Measurements from ENCODE around the gene H2AZ2. TPM values are rescaled to one million over a fixed set of nuclear protein-coding genes. Genes with fewer than 3 reads are reported as not detected.

H2AZ2 gene
- total and polyA plus RNA-seq, 2 donors from 2014 or later, result 121 to 140 TPM

GRCh38 chr7:44885394-44886317 lies 37.8 kb upstream of the H2AZ2 start, which contains the start of gene PURB:
Gene PURB, minus strand, starts transcription at chr7:44885530. Its CDS starts 182 bp downstream, at chr7:44885348.
- no peaks in the 10 kb centered on the region for H3K36me3 ChIP-seq (ENCODE audit: control insufficient read depth in 2 of 3, insufficient read depth in 3 of 3, low read length in 3 of 3)
- TF ChIP-seq, protein P1, sequence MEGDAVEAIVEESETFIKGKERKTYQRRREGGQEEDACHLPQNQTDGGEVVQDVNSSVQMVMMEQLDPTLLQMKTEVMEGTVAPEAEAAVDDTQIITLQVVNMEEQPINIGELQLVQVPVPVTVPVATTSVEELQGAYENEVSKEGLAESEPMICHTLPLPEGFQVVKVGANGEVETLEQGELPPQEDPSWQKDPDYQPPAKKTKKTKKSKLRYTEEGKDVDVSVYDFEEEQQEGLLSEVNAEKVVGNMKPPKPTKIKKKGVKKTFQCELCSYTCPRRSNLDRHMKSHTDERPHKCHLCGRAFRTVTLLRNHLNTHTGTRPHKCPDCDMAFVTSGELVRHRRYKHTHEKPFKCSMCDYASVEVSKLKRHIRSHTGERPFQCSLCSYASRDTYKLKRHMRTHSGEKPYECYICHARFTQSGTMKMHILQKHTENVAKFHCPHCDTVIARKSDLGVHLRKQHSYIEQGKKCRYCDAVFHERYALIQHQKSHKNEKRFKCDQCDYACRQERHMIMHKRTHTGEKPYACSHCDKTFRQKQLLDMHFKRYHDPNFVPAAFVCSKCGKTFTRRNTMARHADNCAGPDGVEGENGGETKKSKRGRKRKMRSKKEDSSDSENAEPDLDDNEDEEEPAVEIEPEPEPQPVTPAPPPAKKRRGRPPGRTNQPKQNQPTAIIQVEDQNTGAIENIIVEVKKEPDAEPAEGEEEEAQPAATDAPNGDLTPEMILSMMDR (IDR thresholded peaks at IDR 0.05; ENCODE audit: borderline replicate concordance, extremely low read depth, insufficient read depth), result no peak
- H3K4me1 ChIP-seq (ENCODE audit: control insufficient read depth in 2 of 3, insufficient read depth in 2 of 3, low read depth in 1 of 3, low read length in 3 of 3), result peaks cover 0 to 29% (median 9%) of the 10 kb centered on the region in 3 donors
- H3K27ac ChIP-seq (ENCODE audit: low read depth in 2 of 2, low read length in 2 of 2), result peak within 1 kb of the TSS; percentile 96 to 98
- peak within 1 kb of the TSS; percentile 95 to 97 (median 96) for H3K4me3 ChIP-seq (ENCODE audit: low read length in 3 of 3)
- H3K9ac ChIP-seq (ENCODE audit: low read length in 3 of 3), result peak within 1 kb of the TSS; percentile 96 to 98 (median 98)
- FAIRE-seq (no peak), DNase-seq (peak; percentile 92 to 98 (median 96))
- H3K27me3 ChIP-seq (ENCODE audit: control insufficient read depth, insufficient read depth, low read length), result no peaks in the 10 kb centered on the region
- intact Hi-C loops (cut with DNase I), result no loop called here
- peaks cover 0 to 5% (median 0%) of the 10 kb centered on the region in 3 donors for H3K9me3 ChIP-seq (ENCODE audit: control insufficient read depth in 2 of 3, insufficient read depth in 1 of 3, low read length in 3 of 3)

GRCh38 chr7:44884621-44885393 lies 36.9 kb upstream of the H2AZ2 start:
- H3K27ac ChIP-seq (ENCODE audit: low read depth in 2 of 2, low read length in 2 of 2), result peak overlapping the region; percentile 91 to 94
- DNase-seq, result peak; percentile 43 to 90 (median 69)
- FAIRE-seq, result no peak
- peaks cover 0 to 34% (median 9%) of the 10 kb centered on the region in 3 donors for H3K4me1 ChIP-seq (ENCODE audit: control insufficient read depth in 2 of 3, insufficient read depth in 2 of 3, low read depth in 1 of 3, low read length in 3 of 3)
- peaks cover 0 to 2% (median 0%) of the 10 kb centered on the region in 3 donors for H3K36me3 ChIP-seq (ENCODE audit: control insufficient read depth in 2 of 3, insufficient read depth in 3 of 3, low read length in 3 of 3)
- intact Hi-C loops (cut with DNase I), result no loop called here
- peak overlapping the region; percentile 69 to 75 (median 72) for H3K4me3 ChIP-seq (ENCODE audit: low read length in 3 of 3)
- H3K9me3 ChIP-seq (ENCODE audit: control insufficient read depth in 2 of 3, insufficient read depth in 1 of 3, low read length in 3 of 3), result peaks cover 0 to 5% (median 0%) of the 10 kb centered on the region in 3 donors
- peak overlapping the region; percentile 3 to 89 (median 76) for H3K9ac ChIP-seq (ENCODE audit: low read length in 3 of 3)
- TF ChIP-seq, protein P1 (IDR thresholded peaks at IDR 0.05; ENCODE audit: borderline replicate concordance, extremely low read depth, insufficient read depth), result no peak
- H3K27me3 ChIP-seq (ENCODE audit: control insufficient read depth, insufficient read depth, low read length), result no peaks in the 10 kb centered on the region

GRCh38 chr7:44883961-44884620 lies 36.2 kb upstream of the H2AZ2 start:
- H3K4me1 ChIP-seq (ENCODE audit: control insufficient read depth in 2 of 3, insufficient read depth in 2 of 3, low read depth in 1 of 3, low read length in 3 of 3), result peaks cover 0 to 34% (median 9%) of the 10 kb centered on the region in 3 donors
- DNase-seq (no peak), FAIRE-seq (no peak)

More at GRCh38 chr7:44883961-44884620, 36.2 kb upstream of the H2AZ2 start:
- Histone ChIP-seq H3K27ac (ENCODE audit: low read depth in 2 of 2, low read length in 2 of 2) (peak overlapping the region; percentile 91 to 94), H3K27me3 (ENCODE audit: control insufficient read depth, insufficient read depth, low read length) (no peaks in the 10 kb centered on the region), H3K9ac (ENCODE audit: low read length in 3 of 3) (peak overlapping the region; percentile 3 to 89 (median 76)), H3K9me3 (ENCODE audit: control insufficient read depth in 2 of 3, insufficient read depth in 1 of 3, low read length in 3 of 3) (peaks cover 0 to 5% (median 0%) of the 10 kb centered on the region in 3 donors), H3K36me3 (ENCODE audit: control insufficient read depth in 2 of 3, insufficient read depth in 3 of 3, low read length in 3 of 3) (peaks cover 0 to 2% (median 0%) of the 10 kb centered on the region in 3 donors), H3K4me3 (ENCODE audit: low read length in 3 of 3) (peak overlapping the region; percentile 69 to 75 (median 72))
- intact Hi-C loops (cut with DNase I), result no loop called here
- TF ChIP-seq, protein P1 (IDR thresholded peaks at IDR 0.05; ENCODE audit: borderline replicate concordance, extremely low read depth, insufficient read depth), result no peak

Measured in kidney (tissue), 14 donors.